HEK293 (cell line): ENCODE data around the gene DBX2.

Source experiments
- ATF2 ChIP-seq: fragments of 450-650 bp; formaldehyde crosslinking; IDR thresholded peaks from 2 replicates; pipeline ENCODE4 v1.5.1; 2016; ENCODE audit warnings: missing biosample characterization, missing genetic modification characterization, low read depth
- CTCF ChIP-seq: fragments of 450-650 bp; formaldehyde crosslinking; IDR thresholded peaks from 2 replicates; pipeline ENCODE4 v1.5.1; 2016; ENCODE audit warnings: missing biosample characterization, missing genetic modification characterization
- HOXA7 ChIP-seq: sonication (generic); formaldehyde crosslinking; IDR thresholded peaks from 2 replicates; pipeline ENCODE4 v1.8.1; 2022; ENCODE audit warnings: missing genetic modification reagents, borderline replicate concordance
- INSM2 ChIP-seq: fragments of 450-650 bp; formaldehyde crosslinking; IDR thresholded peaks from 2 replicates; pipeline ENCODE4 v1.5.1; 2016; ENCODE audit warnings: missing biosample characterization, missing genetic modification characterization
- TCF7L2 ChIP-seq: IDR thresholded peaks from 2 replicates; pipeline ENCODE4 v1.6.1; 2011; ENCODE audit warnings: low read depth, mild to moderate bottlenecking, inconsistent platforms, low read length, moderate library complexity, borderline replicate concordance
- ZBTB17 ChIP-seq: fragments of 450-650 bp; formaldehyde crosslinking; IDR thresholded peaks from 2 replicates; pipeline ENCODE4 v1.5.1; 2016; ENCODE audit warnings: missing biosample characterization, missing genetic modification characterization
- ZIC2 ChIP-seq: fragments of 450-650 bp; formaldehyde crosslinking; IDR thresholded peaks from 2 replicates; pipeline ENCODE4 v1.5.1; 2016; ENCODE audit warnings: missing biosample characterization, missing genetic modification characterization
- ZNF280D ChIP-seq: fragments of 450-650 bp; formaldehyde crosslinking; IDR thresholded peaks from 2 replicates; pipeline ENCODE4 v1.5.1; 2016; ENCODE audit warnings: missing biosample characterization, missing genetic modification characterization
- TF ChIP-seq, protein P1 (sequence below): fragments of 450-650 bp; formaldehyde crosslinking; IDR thresholded peaks from 2 replicates; pipeline ENCODE4 v1.5.1; 2016; ENCODE audit warnings: missing biosample characterization, missing genetic modification characterization

DNA sequence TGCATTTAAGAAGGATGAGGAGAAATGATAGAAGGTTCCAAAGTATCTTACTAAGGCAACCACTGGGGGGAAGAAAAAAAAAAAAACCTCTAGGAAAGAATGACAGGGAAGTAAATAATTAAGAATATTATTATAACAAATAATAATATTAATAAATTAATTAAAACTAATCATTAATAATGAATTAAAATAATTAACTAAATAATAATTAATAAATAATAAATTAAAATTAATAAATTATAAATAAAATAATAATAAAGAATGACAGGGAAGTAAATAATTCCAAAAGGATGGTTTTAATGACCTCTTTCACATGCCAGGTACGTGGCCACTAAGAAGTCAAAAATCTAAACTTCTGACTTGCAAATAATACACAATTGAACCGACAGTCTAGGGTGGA lies 9.9 kb downstream of the DBX2 start:
- TF ChIP-seq CTCF (tag by site-specific recombination) (no peak), ZNF280D (tag by site-specific recombination) (no peak), TCF7L2 (no peak), ZBTB17 (tag by site-specific recombination) (no peak), ZIC2 (no peak), HOXA7 (CRISPR knock-in tag) (no peak), INSM2 (tag by site-specific recombination) (no peak), ATF2 (no peak)
- TF ChIP-seq, protein P1, sequence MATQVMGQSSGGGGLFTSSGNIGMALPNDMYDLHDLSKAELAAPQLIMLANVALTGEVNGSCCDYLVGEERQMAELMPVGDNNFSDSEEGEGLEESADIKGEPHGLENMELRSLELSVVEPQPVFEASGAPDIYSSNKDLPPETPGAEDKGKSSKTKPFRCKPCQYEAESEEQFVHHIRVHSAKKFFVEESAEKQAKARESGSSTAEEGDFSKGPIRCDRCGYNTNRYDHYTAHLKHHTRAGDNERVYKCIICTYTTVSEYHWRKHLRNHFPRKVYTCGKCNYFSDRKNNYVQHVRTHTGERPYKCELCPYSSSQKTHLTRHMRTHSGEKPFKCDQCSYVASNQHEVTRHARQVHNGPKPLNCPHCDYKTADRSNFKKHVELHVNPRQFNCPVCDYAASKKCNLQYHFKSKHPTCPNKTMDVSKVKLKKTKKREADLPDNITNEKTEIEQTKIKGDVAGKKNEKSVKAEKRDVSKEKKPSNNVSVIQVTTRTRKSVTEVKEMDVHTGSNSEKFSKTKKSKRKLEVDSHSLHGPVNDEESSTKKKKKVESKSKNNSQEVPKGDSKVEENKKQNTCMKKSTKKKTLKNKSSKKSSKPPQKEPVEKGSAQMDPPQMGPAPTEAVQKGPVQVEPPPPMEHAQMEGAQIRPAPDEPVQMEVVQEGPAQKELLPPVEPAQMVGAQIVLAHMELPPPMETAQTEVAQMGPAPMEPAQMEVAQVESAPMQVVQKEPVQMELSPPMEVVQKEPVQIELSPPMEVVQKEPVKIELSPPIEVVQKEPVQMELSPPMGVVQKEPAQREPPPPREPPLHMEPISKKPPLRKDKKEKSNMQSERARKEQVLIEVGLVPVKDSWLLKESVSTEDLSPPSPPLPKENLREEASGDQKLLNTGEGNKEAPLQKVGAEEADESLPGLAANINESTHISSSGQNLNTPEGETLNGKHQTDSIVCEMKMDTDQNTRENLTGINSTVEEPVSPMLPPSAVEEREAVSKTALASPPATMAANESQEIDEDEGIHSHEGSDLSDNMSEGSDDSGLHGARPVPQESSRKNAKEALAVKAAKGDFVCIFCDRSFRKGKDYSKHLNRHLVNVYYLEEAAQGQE (tag by site-specific recombination) = no peak
